ELF-1 (cell line): Measurements from ENCODE around the gene TTC31.
A peak's percentile ranks its signal among the peaks of the same experiment; 100 is the strongest.
"Not testable (repeated sequence)": the region's sequence is repeated elsewhere in the genome, so short reads cannot be mapped to it uniquely, and the experiment has no call there.

ENCODE experiments used
- DNase-seq: peaks from one replicate; pipeline ENCODE4 v3.0.0-alpha.2; 2016; ENCODE audit warnings: low read depth, low spot score

TTC31 gene

GRCh38 chr2:74457129-74457548 is 25.7 kb upstream of the TTC31 start:
- no peak for DNase-seq

DNA sequence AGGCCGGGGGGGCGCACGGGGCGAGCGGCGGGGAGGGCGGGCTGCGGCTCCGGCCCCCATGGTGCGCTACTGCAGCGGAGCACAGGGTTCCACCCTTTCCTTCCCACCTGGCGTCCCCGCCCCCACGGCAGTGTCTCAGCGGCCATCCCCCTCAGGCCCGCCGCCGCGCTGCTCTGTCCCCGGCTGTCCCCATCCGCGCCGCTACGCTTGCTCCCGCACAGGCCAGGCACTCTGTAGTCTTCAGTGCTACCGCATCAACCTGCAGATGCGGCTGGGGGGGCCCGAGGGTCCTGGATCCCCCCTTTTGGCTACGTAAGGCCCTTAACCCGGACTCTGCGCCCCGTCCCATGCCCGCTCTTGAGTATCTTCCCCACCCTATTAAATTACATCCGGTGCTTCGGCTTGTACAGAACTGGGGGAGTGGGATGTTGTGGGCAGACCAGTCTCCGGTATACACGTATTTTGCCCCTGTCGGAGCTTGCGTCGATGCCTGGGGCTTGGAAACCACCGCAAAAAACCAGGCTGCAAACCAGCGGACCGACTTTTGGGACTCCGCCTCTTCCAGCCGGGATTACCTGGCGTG is 25.2 kb upstream of the TTC31 start:
- DNase-seq, result no peak

DNA sequence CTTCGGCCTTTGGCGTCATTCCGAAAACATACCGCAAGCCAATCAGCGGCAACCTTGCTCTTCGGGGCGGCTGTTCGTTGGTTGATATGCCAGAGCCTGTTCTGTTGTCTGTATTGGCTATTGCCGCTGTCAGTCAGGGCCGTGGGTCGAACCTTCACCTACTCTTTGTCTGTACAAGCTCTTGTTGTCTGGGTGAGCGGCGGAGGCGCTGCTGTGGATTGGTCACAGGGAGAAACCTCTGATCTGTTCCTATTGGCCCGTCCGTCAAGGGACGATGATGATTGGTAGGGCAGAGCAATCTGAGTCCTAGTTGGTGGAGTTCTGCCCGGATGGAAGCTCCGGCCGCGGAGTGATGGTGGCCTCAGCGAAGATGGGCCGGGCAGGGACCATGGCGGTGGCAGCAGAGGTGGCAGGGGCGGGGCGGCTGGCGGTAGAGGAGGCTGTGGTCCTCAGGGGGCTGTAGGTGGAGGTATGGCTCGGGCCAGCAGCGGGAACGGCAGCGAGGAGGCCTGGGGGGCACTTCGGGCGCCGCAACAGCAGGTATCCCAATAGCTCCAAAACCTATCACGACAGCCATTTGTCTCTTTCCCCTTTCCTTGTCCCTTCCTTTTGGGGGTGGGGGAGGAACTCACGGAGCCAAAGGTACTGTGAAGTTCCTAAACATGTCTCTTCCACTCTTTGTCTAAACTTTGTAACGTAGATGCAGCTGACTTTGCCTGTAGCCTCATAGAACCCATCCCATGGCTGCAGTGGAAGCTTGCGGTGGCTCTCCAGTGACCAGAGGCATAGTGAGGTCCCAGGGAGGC is 24.5 kb upstream of the TTC31 start, which contains the start of gene WBP1:
TSS of gene WBP1 (plus strand) at position 307 of the 806 bp plus-strand sequence. CDS start at position 472, 165 bp downstream.
- peak; percentile 100 for DNase-seq

GRCh38 chr2:74458938-74459363 is 23.9 kb upstream of the TTC31 start:
- DNase-seq, result no peak

DNA sequence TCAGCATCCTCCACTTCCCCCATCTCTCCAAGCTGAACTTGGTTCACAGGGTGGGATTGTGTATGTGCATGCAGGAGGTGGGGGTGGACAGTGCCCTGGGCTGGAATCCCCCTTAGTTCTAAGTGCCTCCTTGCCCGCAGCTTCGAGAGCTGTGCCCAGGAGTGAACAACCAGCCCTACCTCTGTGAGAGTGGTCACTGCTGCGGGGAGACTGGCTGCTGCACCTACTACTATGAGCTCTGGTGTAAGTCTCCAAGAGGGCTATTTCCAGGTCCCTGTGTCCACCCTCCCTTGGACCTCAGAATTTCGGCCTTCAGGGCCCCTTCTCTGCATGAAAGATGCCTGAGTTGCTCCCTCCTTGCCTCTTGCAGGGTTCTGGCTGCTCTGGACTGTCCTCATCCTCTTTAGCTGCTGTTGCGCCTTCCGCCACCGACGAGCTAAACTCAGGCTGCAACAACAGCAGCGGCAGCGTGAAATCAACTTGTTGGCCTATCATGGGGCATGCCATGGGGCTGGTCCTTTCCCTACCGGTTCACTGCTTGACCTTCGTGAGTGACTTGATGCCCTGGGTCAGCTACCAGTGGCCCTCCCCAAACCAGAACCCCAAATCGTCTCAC is 23.3 kb upstream of the TTC31 start:
- DNase-seq, result not testable (repeated sequence)

- DNase-seq, result not testable (repeated sequence)
Observed at GRCh38 chr2:74460187-74460586, 22.7 kb upstream of the TTC31 start.

- DNase-seq, result peak; percentile 65
Observed at GRCh38 chr2:74461187-74462053, 21.5 kb upstream of the TTC31 start.

DNA sequence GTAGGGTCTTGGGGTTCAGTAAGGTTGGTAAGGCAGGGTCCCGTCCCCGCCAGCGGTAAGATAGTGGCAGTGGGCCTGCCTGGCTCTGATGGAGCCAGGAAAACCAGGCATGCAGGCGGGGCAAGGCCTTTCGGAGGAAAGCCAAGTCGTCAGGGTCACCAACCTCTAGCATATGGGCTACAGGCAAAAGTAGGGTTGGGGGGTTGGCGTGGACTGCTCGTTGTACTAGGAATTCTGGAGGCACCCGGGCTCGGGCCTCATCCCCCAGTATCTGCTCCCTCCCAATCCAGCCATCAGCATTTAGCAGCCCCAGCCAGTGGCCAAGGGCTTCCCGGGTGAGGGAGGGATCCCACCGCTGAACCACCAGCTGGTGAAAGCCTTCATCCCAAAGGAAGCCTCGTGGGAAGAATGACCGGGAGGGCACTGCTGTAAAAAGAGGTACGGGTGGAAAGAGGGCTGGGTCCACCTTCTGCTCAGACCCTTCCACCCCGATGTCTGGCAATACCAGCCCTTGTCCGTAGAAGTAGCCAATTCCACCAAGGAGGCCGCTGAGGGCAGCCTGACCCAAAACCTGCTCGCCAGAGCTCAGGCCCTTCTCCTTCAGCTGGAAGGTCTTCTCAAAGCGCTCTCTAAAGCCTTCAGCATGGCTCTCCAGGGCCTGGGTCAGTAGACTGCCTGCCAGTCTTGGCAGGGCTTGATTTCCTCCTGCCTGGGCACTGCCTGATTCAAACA is 20.7 kb upstream of the TTC31 start:
- no peak for DNase-seq

- DNase-seq, result no peak
Observed at GRCh38 chr2:74462786-74463105, 20.1 kb upstream of the TTC31 start.

GRCh38 chr2:74464406-74464805 is 18.5 kb upstream of the TTC31 start:
- peak; percentile 28 for DNase-seq

- not testable (repeated sequence) for DNase-seq
Observed at GRCh38 chr2:74470742-74471141, 12.1 kb upstream of the TTC31 start.

DNA sequence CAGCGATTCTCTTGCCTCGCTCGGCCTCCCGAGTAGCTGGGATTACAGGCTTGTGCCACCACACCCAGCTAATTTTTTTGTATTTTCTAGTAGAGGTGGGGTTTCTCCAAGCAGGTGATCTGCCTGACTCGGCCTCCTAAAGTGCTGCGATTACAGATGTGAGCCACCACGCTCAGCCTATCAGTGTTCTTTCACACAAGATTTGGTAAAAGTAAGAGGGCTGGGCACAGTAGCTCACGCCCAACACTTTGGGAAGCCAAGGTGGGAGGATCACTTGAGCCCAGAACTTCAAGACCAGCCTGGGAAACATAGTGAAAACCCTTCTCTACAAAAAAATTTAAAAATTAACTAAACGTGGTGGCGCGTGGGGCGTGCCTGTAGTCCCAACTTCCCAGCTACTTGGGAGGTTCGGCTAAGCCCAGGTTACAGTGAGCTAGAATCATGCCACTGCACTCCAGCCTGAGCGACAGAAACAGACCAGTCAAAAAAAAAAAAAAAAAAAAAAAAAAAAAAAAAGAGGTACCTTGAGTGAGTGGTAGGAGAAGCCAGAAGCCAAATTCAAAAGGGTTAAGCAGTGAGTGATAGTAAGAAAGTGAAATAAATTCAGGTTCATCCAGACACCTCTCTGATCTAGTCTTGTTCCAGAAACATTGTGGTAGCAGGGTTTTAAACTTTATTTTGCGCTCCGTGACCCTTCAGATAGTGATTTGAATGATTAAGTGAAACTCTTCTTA is 11.4 kb upstream of the TTC31 start:
- no peak for DNase-seq

GRCh38 chr2:74472086-74472944 is 10.6 kb upstream of the TTC31 start, which contains the start of gene MRPL53:
TSS of gene MRPL53 (minus strand) at chr2:74472680. CDS start at chr2:74472660, 20 bp downstream.
- DNase-seq, result peak; percentile 95

DNA sequence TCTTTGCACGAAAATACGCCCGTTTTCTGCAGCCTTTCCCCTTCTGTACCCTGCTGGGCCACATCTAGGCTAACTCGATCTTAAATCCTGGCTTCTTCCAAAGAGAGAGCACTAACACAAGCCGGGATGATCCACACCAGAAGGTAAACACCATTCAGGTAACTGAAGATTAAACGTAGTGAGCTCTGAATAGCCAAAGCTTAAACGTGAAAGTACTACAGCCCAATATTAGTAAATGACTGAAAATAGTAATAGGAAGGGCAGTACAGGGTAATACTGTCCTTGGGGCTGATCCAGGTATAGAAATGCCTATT is 10.0 kb upstream of the TTC31 start:
- DNase-seq, result no peak

GRCh38 chr2:74474481-74474880 is 8.4 kb upstream of the TTC31 start:
- no peak for DNase-seq

DNA sequence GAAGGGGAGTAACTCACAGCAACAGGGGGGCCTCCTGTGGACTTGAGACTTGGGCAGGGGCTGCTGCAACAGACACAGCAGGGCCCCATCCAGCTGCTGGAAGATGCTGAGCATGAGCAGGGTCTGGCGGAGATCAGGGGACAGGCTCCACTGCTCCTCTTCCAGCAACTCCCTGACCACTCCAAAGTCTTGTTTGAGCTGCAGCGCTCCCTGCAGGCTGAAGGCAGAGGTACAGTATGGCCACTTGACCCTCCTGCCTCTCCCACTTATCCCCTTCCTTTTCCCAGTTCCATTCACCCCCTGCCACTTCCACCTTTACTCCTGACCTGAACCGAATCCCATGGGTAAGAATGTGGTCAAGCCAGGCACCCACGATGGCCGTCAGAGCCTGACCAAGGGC is 8.0 kb upstream of the TTC31 start:
- peak; percentile 51 for DNase-seq

GRCh38 chr2:74481431-74481830 is 1.4 kb upstream of the TTC31 start:
- DNase-seq, result no peak

DNA sequence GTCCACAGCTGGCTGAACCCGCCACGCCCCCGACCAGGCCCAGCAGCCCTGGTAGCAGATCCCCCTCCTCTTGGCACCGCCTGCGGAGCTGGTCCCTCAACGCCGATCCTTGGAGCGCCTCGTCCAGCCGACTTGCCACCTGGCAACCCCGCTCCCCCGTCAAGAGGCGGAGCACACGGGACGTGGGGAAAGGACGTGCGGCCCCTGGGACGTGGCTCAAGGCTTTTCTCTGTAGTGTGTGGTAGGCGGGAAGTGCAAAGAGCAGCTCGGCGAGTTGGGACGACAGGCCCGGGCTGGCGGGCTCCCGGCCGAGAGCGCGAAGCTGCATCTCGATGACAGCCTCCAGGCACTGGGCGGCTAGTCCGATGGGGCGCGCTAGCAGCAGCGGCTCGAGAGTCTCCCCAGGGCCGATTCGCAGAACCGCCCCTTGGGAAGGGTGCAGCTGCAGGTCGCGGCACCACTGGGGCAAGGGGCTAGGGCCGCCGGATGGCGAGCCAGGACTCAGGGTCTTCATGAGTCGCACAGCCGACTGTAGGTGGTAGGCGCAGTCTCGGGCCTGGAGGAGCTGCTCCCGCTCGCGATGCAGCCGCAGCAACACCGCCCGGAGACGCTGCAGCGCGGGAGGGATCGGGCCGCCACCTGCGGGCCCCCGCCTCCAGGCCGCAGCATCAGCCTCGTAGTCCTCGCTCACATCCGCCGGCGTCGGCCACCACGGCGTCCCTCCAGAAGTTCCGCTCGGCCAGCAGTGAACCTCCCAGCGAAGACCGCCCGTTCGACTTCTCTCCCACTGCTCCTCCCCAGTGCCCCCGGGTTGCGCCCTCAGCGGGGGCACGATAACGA is 700 bp upstream of the TTC31 start:
- DNase-seq, result no peak
